Tibial nerve (tissue), 3 donors: ENCODE measurements around the gene ABHD13.

Experiments used
- POLR2A ChIP-seq, 2 donors: fragments of 450-650 bp; IDR thresholded peaks; one replicate each; pipeline ENCODE4 v1.6.1; 2017; ENCODE audit warnings: antibody characterized with exemption in 2 of 2, mild to moderate bottlenecking in 2 of 2, moderate library complexity in 2 of 2
- TF ChIP-seq, protein P1 (sequence below), 5 experiments: fragments of 200-600 bp in 3 of 5; fragments of 450-650 bp in 2 of 5; sonication (generic) in 3 of 5; IDR thresholded peaks; one replicate each; pipeline ENCODE4 v1.5.1; 2016 to 2019; ENCODE audit warnings: antibody characterized with exemption in 5 of 5, mild to moderate bottlenecking in 3 of 5, moderate library complexity in 2 of 5

DNA sequence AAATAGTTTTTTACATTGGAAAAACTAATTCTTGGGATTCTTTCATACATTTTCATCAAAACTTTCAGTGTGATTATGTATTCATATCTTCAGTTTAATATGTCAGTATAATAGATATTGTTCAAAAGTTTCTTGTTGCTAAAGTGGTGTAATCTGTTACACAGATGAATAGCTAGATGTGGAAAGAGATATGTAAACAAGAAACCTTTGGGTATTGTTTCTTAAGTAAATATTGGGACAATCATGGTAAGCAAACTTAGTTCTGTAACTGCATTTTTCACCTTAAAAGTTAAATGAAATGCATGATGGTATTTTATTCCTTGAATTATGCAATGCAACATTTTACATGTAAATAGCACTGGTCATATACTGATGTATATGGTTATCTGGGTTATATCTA lies 12.2 kb downstream of the ABHD13 start:
- TF ChIP-seq POLR2A (IDR thresholded peaks at IDR 0.05): no peak
- TF ChIP-seq, protein P1, sequence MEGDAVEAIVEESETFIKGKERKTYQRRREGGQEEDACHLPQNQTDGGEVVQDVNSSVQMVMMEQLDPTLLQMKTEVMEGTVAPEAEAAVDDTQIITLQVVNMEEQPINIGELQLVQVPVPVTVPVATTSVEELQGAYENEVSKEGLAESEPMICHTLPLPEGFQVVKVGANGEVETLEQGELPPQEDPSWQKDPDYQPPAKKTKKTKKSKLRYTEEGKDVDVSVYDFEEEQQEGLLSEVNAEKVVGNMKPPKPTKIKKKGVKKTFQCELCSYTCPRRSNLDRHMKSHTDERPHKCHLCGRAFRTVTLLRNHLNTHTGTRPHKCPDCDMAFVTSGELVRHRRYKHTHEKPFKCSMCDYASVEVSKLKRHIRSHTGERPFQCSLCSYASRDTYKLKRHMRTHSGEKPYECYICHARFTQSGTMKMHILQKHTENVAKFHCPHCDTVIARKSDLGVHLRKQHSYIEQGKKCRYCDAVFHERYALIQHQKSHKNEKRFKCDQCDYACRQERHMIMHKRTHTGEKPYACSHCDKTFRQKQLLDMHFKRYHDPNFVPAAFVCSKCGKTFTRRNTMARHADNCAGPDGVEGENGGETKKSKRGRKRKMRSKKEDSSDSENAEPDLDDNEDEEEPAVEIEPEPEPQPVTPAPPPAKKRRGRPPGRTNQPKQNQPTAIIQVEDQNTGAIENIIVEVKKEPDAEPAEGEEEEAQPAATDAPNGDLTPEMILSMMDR (IDR thresholded peaks at IDR 0.05): no peak
